Right lobe of liver (tissue), 6 donors: Measurements from ENCODE around the gene FCER2. TPM values are rescaled to one million over a fixed set of nuclear protein-coding genes. Genes with fewer than 3 reads are reported as not detected.

Experiments used
- ATAC-seq, 4 donors: fragments of 200-7000 bp; cut with Tn5 transposase; one replicate each; pipeline ENCODE4 v1.9.1; 2020; ENCODE audit warnings: mild to moderate bottlenecking in 4 of 4, moderate library complexity in 4 of 4
- DNase-seq, 3 donors: peaks; one replicate each; pipeline ENCODE4 v3.0.0-alpha.2; 2020
- H3K27ac ChIP-seq, 3 donors: fragments of 200-600 bp; one replicate each; pipeline ENCODE4 v1.8.0; 2022
- H3K27me3 ChIP-seq, 2 donors: fragments of 200-600 bp; one replicate each; pipeline ENCODE4 v1.8.0; 2022
- H3K36me3 ChIP-seq, 4 donors: fragments of 200-600 bp; sonication (generic) in 1 of 4; one replicate each; pipeline versions ENCODE4 v1.5.1 to v1.8.0; 2017 to 2022; ENCODE audit warnings: control low read depth in 1 of 4
- H3K4me1 ChIP-seq, 4 donors: fragments of 200-600 bp; sonication (generic) in 1 of 4; one replicate each; pipeline versions ENCODE4 v1.5.1 to v1.8.0; 2017 to 2022; ENCODE audit warnings: control low read depth in 1 of 4
- H3K4me3 ChIP-seq, 3 donors: fragments of 200-600 bp; one replicate each; pipeline ENCODE4 v1.8.0; 2022
- H3K9me3 ChIP-seq, 4 donors: fragments of 200-600 bp; sonication (generic) in 1 of 4; one replicate each; pipeline versions ENCODE4 v1.5.1 to v1.8.0; 2017 to 2022; ENCODE audit warnings: control low read depth in 1 of 4
- CTCF ChIP-seq, 4 donors: fragments of 200-600 bp in 3 of 4; fragments of 450-650 bp in 1 of 4; IDR thresholded peaks; one replicate each; pipeline versions ENCODE4 v1.5.1 to v1.8.0; 2016 to 2022; ENCODE audit warnings: antibody characterized with exemption in 4 of 4, mild to moderate bottlenecking in 2 of 4
- POLR2A ChIP-seq: fragments of 450-650 bp; IDR thresholded peaks from one replicate; pipeline ENCODE4 v1.6.1; 2017; ENCODE audit warnings: antibody characterized with exemption, mild to moderate bottlenecking
- WGBS: methylation state at CpG from one replicate; pipeline ENCODE4 v1.1.6; 2018; ENCODE audit warnings: low coverage, low lambda C conversion rate; ENCODE audit not compliant: insufficient coverage; ENCODE audit errors: missing lambda C conversion rate; 5-methylcytosine and 5-hydroxymethylcytosine counted together
- intact Hi-C, 2 donors: fragments of 100-400 bp; cut with DNase I; formaldehyde crosslinking; loops; one replicate each; pipeline versions ENCODE4 v1.11.2 to v1.14.1; 2022
- total RNA-seq, 6 experiments: library from RNA; depleted of rRNA in 2 of 6; stranded (reverse); fragments of >200 nt in 2 of 6; fragmentation: NEBNext Ultra II Directional in 3 of 6; extraction: Animal tissue kit (Norgen Biotek cat#: 25700) in 3 of 6; gene quantifications; one replicate each; pipeline versions ENCODE4 v1.1.0 to v1.2.4, GENCODE V29; 2016 to 2023
- donor health status: DM: no; HTN: yes; CAD: no.
- donor health status: DM: no; HTN: no; CAD: no.
- donor health status: DM: no; HTN: no; CAD: no.
- donor health status: DM: no; HTN: yes; CAD: no.
- donor health status: DM: no; HTN: yes; CAD: no.

The FCER2 gene
- total RNA-seq, 6 experiments from 2014 or later = 0.18 to 0.29 TPM; not detected in 4

GRCh38 chr19:7680606-7681339 is 21.2 kb downstream of the FCER2 start, which contains the start of gene TRAPPC5:
TRAPPC5 (plus strand) TSS chr19:7680833; CDS start chr19:7682254, 1,421 bp downstream.
- Histone ChIP-seq H3K27ac (peak within 1 kb of the TSS; percentile 71 to 90 (median 72)), H3K27me3 (no peaks in the 10 kb centered on the region), H3K36me3 (peaks cover 0 to 7% (median 0%) of the 10 kb centered on the region in 4 donors), H3K4me3 (peak within 1 kb of the TSS; percentile 72 to 89 (median 89)), H3K4me1 (peaks cover 0 to 10% (median 4%) of the 10 kb centered on the region in 4 donors), H3K9me3 (no peaks in the 10 kb centered on the region)
- TF ChIP-seq CTCF (IDR thresholded peaks at IDR 0.05) = peak; percentile 99
- TF ChIP-seq POLR2A = peak; percentile 32
- WGBS = 0% methylated on average over 9 of the region's 79 CpGs
- peak; percentile 89 to 93 (median 90) for DNase-seq
- peak; percentile 83 to 94 (median 87) for ATAC-seq
- intact Hi-C loops = loop anchor here (10.0 kb wide), 1 partner anchor 114 kb away; no protein-coding TSS in a partner anchor

GRCh38 chr19:7679771-7680605 is 21.9 kb downstream of the FCER2 start:
- Histone ChIP-seq H3K27me3 (no peaks in the 10 kb centered on the region), H3K4me1 (peaks cover 0 to 10% (median 4%) of the 10 kb centered on the region in 4 donors), H3K9me3 (no peaks in the 10 kb centered on the region), H3K4me3 (peak overlapping the region in 2 of 3 donors; percentile 89), H3K36me3 (peaks cover 0 to 7% (median 0%) of the 10 kb centered on the region in 4 donors), H3K27ac (peak overlapping the region in 1 of 3 donors; percentile 72)
- TF ChIP-seq CTCF (IDR thresholded peaks at IDR 0.05) = no peak
- no peak for TF ChIP-seq POLR2A
- no peak for DNase-seq
- ATAC-seq = no peak
- intact Hi-C loops = loop anchor here (5.0 to 10.0 kb wide), 3 partner anchors 108 to 115 kb away; no protein-coding TSS in a partner anchor
- 30% methylated on average over 15 of the region's 22 CpGs for WGBS

- ATAC-seq = peak; percentile 24 to 47 (median 41)
Observed at GRCh38 chr19:7678971-7679751, 22.8 kb downstream of the FCER2 start.

More at GRCh38 chr19:7678971-7679751, 22.8 kb downstream of the FCER2 start:
- Histone ChIP-seq H3K27ac (no peak overlapping the region), H3K9me3 (no peaks in the 10 kb centered on the region), H3K27me3 (no peaks in the 10 kb centered on the region), H3K4me1 (peaks cover 0 to 10% (median 4%) of the 10 kb centered on the region in 4 donors), H3K36me3 (peaks cover 0 to 7% (median 0%) of the 10 kb centered on the region in 4 donors), H3K4me3 (no peak overlapping the region)
- intact Hi-C loops = loop anchor here (5.0 kb wide), 2 partner anchors 107 to 112 kb away; no protein-coding TSS in a partner anchor
- DNase-seq = peak in 1 of 3 donors; percentile 52
- no peak for TF ChIP-seq POLR2A
- peak in 3 of 4 donors; percentile 21 to 32 (median 29) for TF ChIP-seq CTCF (IDR thresholded peaks at IDR 0.05)
- WGBS = 36% methylated on average over 28 of the region's 30 CpGs
